SHP77 (cell line): ENCODE measurements around the gene ART1.
"Not testable (repeated sequence)": the region's sequence is repeated elsewhere in the genome, so short reads cannot be mapped to it uniquely, and the experiment has no call there.

Source experiments
- DNase-seq, 2 experiments: peaks; one replicate each; lab custom pipeline; 2025; lab: John Stamatoyannopoulos, UW

Gene ART1

DNA sequence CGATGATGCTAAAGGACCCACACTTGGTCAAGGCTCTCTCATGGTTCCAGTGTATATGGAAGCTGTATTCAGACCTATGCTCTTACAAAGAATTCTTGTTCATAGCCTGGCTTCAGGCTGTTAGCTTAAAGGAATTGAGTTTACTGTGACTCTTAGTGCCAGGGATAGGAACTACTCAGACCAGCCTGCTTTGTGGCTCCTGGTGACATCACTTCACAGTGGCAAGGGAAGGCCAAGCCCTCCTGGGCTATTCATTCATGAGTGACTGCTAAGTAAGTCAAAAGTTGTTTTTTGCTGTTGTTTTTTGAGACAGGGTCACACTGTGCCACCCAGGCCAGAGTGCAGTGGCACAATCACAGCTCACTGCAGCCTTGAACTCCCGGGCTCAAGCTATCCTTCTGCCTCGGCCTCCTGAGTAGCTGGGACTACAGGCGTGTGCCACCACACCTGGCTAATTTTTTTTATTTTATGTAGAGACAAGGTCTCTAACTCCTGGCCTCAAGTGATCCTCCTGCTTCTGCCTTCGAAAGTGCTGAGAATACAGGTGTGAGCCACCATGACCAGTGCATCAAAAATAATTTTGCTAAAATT, 12.8 kb upstream of the ART1 start:
- DNase-seq, result no peak

DNA sequence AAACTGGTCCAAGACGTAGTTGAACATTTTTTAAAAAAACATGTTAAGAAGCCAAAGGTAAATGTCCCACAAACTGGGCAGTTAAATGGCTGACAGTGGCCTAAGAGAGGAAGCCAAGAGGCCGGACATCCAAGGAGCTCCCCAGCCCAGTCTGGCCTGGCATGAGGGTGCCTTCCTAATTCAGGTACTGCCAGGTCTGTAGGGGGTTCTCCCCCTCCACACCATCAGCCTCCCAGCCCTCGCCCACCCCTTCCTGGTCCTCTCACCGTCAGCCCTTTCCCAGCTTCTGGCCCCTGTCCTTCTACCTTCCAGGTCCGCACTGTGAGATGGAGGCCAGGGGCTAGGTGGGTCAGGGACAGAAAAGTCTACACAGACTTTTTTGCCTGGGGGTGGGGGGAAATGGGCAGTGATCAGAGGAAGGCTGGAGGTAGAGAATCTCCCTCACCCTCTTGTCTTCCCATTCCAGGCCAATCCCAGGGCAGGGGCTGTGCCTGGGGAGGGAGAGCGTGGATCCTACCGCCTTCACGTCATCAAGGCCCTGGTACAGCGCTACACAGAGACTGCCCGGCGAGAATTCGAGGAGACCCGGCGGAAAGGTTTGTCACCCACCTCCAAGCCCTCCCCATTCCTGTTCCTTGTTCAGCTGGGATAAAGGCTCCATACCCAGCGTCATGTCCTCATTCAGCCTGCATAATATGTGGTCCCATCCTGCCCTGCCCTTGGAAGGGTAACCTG, 9.1 kb upstream of the ART1 start:
- no peak for DNase-seq

DNA sequence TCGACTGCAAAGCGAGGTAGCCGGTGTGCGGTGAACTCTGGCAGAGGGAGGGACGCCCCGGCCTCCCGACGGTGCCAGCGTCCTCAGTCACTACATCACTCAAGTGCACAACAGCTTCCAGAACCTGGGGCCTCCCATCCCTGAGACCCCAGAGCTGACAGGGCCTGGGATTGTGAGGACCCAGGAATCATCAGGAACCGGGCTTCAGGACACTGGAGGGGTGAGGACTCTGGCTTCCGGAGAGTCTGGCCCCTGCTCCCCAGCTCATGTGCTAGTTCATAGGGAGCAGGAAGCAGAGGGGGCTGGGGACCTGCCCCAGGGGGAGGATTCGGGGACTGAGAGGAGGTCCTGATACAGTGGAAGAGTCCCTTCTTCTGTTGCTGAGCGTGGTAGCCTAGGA, 7.7 kb upstream of the ART1 start:
- no peak for DNase-seq

DNA sequence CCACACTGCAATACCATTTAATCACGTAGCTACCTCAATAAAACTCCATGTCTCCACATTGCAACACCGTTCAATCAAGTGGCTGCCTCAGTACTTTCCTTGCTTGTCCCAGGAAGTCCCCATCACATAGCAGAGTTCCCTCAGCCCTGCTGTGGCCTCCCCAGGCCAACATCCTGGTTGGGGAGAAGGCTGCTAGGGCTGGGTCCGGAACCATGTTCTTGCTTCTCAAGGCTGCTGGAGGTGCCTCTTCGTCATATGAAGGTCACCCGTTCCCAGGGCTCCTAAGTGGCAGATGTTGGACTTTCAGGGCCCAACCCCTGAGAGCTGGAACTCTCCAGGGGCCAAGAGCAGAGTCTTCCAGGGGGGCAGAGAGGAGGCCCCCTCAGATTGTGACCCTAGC, 6.4 kb upstream of the ART1 start:
- DNase-seq, result no peak

DNA sequence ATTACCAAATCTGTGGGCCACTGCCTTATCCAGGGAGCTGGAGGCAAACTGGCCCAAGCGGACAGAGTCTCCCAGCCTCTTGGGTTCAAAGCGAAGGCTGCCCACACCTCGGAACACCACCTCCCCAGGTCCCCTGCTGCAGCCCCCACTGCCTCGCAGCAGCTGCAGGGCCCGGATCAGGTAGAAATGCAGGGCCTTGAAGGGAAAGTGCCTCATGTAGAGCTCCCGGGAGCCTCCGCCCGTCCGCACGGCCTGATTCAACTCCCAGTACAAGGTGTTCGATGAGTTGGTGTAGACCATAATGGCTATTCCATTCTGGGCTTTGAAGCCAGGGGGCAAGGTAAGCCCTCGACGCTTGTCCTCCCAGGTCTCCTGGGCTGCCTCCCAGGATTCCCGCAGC, 5.1 kb upstream of the ART1 start:
- DNase-seq, result no peak

DNA sequence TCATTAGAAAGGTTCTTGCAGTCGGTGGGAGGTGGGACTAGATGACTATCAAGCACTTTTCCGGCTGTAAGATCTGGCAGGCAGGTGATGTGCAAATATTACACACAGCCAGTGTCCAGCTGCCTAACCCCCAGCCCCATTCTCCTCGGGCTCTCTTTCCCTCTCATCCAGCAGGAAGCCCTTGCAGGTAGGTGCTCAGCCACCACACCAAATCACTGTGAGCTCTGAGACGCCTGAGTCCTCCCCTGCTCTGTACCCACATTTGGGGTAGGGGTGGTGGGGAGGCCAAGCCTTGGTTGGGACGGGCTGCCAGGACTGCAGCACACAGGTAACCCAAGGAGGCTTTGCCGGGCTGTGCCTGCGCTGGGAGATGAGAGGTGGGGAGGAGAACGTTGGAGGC, 3.7 kb upstream of the ART1 start:
- DNase-seq, result no peak

DNA sequence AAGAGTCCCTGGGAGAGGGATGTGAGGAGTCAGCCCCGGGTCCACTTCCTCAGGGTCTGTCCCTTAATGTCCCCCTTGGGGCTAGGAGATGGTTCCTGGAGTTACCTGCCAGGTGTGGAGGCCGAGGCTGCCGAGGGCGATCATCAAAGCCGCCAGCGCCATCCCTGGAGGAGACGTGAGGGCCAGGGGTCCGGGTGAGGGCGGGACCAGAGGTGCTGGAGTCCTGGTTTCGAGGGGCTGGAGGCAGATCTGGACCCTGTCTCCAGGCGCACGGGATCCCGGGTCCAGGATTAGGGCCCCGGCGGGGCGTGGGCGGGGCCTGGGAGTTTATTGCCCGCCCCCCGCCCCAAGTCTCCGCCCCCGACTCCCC, 3.2 kb upstream of the ART1 start, which contains the start of gene ART5:
ART5 (minus strand) TSS at position 292 of the 370 bp plus-strand sequence; CDS start at position 162, 130 bp downstream.
- no peak for DNase-seq

DNA sequence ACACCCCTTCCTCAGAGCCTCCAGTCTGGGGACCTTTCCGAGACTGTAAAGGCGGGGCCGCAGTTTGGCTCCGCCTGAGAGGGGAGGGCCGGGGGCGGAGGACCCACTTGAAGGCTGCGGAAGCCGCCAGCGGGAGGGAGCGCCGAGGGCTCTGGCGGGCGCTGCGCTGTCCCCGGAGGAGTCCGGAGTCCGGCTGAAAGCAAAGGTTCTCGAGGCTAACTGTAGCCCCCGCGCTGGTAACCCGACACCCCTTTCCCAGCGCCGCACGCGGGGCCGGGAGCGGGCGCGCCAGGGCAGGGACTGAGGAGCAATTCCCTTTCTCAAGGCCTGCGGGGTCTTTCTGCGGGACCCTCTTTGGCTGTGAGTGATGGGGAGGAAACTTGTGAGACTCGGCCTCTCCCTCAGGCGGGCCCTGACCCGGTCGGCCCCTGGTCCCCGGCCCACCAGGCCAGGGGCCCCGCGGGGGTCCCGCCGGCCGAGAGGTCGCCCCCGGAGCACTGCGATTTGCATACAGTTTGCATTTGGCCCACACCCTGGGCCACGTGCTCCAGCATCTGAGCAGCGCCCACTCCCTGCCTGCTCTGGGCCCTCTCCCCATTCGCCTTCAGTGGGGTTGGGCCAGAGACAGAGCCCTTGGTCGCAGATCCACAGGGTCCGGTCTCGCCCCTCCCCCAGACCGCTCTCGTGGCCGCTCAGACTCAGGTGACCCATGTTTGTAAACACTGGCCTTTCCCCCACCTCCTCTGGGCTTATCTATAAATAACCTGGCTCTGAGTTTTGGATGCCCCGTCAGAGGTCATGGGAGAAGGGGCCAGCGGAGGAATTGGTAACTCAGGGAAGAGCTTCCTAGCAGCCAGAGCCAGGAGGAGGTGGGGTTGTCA, 2.6 kb upstream of the ART1 start:
- DNase-seq, result peak; percentile 7 to 23

DNA sequence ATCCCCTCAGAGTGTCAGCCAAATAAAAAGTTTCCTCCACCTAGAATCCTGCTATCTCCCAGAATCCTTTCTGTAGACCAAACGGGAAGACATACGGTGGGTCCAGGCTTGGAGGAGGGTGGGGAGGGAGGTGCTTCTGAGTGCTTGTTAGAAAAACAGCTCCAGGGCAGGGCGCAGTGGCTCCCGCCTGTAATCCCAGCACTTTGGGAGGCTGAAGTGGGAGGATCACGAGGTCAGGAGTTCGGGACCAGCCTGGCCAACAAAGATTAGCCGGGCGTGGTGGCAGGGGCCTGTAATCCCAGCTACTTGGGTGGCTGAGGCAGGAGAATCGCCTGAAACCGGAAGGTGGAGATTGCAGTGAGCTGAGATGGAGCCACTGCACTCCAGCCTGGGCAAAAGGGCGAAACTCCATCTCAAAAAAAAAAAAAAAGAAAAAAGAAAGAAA, 1.8 kb upstream of the ART1 start:
- not testable (repeated sequence) for DNase-seq

DNA sequence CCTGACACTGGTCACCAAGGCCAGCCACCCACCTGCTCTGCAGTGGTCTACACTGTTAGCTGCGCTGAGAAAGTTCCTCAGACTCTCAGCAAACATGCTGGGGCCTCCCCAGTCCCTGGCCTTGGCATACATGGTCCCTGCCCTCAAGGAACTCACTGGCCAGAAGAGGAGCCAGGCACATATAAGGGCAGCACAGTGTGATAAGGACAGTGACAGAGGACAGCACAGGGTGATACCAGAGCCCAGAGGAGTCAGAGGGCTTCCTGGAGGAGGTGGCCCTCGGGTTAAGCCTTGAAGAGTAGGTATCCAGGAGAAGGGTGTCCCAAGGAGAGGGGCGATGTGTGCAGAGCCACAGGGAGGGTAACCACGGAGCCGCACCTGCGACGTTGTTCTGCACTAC, 624 bp downstream of the ART1 start:
- no peak for DNase-seq

DNA sequence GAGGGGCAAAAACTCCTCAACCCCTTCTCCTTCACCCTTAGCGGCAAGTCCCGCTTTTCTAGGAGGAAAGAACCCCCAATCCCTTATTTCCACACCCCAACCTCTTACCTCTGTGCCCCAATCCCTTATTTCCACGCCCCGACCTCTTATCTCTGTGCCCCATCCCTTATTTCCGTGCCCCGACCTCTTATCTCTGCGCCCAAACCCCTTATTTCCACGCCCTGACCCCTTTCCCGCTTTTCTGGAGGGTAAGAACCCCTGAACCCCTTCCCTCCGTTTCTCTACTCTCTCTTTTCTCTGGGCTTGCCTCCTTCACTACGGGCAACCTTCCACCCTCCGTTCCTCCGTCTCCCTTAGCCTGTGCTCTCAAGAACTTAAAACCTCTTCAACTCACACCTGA, 3.9 kb downstream of the ART1 start:
- not testable (repeated sequence) for DNase-seq

DNA sequence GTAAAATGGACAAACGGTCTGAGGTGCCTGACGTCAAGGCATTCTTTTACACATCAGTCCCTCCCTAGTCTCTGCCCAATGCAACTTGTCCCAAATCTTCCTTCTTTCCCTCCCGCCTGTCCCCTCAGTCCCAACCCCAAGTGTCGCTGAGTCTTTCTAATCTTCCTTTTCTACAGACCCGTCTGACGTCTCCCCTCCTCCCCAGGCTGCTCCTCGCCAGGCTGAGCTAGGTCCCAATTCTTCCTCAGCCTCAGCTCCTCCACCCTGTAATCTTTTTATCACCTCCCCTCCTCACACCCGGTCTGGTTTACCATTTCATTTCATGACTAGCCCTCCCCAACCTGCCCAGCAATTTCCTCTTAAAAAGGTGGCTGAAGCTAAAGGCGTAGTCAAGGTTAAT, 4.4 kb downstream of the ART1 start:
- not testable (repeated sequence) for DNase-seq

DNA sequence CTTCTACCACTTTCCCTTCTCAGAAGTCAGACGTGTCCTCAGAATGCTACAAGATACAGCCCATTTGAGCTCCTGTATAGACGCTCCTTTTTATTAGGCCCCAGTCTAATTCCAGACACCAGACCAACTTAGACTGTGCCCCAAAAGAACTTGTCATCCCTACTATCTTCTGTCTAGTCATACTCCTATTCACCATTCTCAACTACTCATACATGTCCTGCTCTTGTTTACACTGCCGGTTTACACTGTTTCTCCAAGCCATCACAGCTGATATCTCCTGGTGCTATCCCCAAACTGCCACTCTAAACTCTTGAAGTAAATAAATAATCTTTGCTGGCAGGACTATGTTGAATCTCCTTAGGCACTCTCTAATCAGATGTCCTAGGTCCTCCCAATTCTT, 7.6 kb downstream of the ART1 start:
- DNase-seq, result not testable (repeated sequence)

DNA sequence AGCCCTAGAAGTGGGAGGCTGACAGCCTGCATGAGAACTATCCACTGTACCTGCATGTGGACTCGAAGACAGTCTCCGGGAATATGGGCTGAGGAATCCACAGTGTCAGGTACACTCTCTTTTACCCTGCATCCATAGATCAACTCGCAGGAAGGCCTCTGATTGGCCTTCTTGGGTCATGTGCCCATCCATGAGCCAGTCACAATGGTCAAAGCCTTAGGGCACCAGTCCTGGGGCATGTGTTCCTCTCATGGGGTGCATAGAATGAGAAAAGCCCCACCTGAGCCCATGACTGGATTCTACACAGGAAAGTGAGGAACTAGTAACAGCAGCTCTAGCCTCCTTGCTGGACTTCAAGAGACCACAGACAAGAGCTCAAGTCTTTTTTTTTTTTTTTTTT, 10.6 kb downstream of the ART1 start:
- DNase-seq, result no peak

DNA sequence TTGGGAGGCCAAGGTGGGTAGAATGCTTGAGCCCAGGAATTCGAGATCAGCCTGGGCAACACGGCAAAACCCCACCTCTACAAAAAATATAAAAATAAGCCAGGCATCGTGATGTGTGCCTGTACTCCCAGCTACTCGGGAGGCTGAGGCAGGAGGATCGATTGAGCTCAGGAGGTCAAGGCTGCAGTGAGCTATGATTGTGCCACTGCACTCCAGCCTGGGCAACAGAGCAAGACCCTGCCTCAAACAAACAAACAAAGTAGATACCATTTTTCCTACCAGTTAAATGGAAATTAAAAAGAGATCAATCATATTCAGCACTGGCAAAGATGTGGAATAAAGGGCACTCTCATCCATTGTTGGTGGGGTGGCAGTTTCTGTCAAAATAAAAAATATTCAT, 12.4 kb downstream of the ART1 start:
- DNase-seq, result not testable (repeated sequence)

DNA sequence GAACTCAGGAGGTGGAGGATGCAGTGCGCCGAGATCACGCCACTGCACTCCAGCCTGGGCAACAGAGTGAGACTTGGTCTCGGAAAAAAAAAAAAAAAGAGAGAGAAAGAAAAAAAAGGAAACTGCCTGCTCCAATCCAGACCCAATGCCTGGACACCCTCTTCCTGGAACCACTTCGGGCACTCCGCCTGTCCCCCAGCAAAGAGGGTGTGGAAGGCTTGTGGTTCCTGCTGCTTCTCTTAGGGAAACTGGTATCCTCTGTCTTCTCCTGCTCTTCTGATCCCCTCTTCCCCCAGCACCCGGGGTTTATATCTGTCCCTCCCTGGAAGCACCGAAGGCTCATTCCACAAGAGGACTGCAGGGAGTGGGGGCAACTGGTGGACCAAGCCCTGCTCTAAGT, 13.3 kb downstream of the ART1 start:
- no peak for DNase-seq

DNA sequence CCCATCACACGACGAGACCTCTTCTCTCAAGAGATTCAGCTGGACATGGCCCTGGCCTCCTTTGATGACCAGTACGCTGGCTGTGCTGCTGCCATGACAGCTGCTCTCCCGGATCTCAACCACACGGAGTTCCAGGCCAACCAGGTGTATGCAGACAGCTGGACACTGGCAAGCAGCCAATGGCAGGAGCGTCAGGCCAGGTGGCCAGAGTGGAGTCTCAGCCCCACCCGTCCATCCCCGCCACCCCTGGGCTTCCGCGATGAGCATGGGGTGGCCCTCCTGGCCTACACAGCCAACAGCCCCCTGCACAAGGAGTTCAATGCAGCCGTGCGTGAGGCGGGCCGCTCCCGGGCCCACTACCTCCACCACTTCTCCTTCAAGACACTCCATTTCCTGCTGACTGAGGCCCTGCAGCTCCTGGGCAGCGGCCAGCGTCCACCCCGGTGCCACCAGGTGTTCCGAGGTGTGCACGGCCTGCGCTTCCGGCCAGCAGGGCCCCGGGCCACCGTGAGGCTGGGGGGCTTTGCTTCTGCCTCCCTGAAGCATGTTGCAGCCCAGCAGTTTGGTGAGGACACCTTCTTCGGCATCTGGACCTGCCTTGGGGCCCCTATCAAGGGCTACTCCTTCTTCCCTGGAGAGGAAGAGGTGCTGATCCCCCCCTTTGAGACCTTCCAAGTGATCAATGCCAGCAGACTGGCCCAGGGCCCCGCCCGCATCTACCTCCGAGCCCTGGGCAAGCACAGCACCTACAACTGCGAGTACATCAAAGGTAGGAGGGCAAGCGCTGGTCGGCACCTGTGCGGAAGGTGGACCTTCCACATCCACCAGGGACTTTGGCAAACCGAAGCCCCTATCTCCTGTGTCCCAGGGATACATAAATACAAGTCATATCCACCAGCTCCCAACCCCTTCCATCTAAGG, 14.9 kb downstream of the ART1 start:
- peak; percentile 44 to 56 for DNase-seq

DNA sequence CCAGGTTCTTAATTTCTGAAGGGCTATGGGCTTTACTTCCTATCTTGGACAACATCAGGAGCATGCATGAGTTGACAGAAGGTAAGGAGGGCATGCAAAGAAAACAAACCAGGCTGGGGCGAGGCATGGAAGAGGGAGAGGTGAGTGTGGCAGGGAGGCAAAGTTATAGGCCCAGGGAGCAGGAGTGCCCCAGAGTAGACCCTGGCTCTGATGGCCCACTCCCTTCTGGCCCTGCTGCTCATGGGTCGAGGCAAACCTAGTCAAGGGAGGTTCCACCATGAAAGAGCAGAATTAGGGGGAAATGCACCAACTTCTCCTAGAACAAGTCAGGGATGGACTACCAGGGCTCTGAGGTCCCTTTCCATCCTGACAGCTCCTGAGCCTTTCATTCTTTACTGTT, 16.0 kb downstream of the ART1 start:
- DNase-seq, result no peak

DNA sequence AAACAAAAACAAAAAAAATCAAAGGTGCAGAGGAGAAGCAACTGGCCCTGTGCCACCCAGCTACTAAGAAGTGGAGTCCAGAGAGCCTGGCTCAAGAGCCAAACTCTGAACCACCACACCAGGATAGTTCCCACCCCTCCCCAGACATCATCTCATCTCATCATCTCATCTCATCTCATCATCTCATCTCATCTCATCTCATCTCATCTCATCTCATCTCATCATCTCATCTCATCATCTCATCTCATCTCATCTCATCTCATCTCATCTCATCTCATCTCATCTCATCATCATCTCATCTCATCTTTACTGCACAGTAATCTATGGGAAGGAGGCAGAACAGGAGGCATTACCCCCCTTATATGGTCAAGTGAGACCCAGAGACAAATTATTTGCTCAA, 17.9 kb downstream of the ART1 start:
- DNase-seq, result no peak

DNA sequence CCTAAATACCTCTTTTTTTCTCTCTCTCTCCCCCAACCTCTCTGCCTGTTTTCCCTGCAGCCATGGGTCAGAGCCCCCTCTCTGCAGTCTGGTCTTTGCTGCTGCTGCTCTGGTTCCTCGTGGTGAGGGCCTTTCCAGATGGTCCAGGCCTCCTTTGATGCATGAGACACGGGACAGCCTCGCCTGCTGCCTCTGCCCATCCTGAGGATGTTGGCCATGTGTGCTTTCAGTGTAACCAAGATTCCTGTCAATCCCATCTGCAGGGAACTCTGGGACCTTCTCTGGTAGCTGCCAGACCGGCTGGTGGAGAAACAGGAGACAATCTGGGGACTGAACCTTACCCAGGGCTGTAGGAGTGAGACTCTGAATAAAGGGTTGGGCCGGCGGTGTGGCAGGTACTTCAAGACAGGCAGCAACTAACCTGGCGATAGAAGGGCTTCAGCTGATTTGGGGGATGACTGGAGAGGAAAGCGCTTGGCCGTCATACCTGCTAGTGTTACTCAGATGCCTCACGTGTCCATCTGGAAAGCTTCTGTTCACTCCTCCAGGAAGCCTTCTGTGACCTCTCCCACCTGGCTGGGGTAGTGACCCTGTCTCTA, 19.2 kb downstream of the ART1 start:
- no peak for DNase-seq

DNA sequence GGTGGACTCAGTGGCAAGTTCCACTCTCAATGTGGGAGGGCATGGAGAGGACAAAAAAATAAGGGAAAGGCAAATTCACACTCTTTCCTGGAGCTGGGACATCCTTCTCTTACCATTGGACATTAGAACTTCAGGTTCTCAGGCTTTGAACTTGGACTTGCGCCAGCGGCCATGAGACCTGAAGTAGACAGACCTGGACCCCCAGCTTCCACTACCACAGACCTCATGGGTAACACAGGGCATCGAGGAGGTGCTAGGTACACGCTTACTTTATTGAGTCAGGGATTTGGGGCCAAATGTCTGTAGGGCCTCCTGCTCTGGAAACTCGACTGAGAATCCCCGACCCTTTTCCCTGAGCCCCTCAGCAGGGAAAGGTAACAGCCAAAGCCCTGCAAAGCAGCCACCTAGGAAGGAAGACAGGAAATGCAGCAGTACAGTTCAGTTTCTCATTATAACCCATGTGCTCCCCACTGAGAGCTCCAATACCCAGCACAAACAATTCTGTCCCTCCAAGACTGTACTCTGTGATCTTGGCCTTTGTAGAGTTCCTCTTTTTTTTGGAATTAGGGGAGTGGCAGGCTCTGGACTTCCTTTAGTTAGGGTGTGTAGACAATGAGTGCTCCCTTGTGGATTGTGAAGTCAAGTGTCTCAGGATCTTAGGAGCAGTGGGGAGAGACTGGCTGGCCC, 20.6 kb downstream of the ART1 start:
- no peak for DNase-seq
